ENCODE data around the gene HOXC13. TPM values are rescaled to one million over a fixed set of nuclear protein-coding genes. Genes with fewer than 3 reads are reported as not detected.

HOXC13 gene
- total RNA-seq, 1 experiment from 2014 or later: 0.09 TPM

DNA sequence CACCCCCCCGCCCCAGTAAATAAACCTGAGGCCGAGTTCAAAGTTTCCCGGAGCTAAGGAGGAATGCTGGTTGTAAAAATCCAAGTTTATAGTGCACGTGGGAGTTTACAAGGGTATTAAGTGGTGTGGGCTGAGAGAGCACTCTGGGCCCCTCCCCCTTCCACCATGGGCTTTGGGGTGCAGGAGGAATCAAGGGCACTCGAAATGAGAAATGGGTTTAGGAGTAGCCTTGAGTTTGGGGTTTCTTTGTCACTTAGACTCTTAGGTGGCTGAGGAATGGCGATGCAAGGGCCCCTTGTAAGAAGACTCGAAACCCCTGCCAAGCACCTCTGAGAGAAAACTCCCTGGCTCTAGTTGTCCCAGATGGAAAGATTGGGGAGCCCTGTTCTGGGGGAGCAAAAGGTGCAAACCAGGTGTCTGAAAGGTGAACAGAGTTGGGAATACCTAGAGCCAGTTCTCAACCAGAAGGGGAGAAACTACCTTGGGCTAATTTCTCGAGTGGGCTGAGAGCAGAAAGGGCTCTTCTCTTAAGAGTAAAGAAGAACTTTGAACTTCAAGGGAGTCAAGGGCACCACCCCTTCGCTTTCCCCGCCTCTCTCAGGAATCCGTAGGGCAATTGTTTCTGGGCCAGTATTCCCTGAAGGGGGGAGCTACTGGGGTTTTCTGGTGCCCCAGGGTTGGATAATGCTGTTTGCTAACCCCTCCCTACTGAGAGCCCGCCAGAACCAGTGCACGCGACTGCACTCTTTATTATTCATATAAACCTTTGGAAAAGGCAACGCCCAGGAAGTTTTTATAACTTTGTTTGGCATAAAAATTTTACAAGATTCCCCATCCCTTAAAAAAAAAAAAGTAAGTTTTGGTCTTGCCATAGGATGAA is 40.1 kb downstream of the HOXC13 start (continued):
- TF ChIP-seq, protein P1, sequence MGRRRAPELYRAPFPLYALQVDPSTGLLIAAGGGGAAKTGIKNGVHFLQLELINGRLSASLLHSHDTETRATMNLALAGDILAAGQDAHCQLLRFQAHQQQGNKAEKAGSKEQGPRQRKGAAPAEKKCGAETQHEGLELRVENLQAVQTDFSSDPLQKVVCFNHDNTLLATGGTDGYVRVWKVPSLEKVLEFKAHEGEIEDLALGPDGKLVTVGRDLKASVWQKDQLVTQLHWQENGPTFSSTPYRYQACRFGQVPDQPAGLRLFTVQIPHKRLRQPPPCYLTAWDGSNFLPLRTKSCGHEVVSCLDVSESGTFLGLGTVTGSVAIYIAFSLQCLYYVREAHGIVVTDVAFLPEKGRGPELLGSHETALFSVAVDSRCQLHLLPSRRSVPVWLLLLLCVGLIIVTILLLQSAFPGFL (CRISPR knock-in tag; IDR thresholded peaks at IDR 0.05; ENCODE audit: borderline replicate concordance): no peak
- no peak for TF ChIP-seq NR3C1 (CRISPR knock-in tag; conservative IDR thresholded peaks at IDR 0.05; ENCODE audit: low read depth)

DNA sequence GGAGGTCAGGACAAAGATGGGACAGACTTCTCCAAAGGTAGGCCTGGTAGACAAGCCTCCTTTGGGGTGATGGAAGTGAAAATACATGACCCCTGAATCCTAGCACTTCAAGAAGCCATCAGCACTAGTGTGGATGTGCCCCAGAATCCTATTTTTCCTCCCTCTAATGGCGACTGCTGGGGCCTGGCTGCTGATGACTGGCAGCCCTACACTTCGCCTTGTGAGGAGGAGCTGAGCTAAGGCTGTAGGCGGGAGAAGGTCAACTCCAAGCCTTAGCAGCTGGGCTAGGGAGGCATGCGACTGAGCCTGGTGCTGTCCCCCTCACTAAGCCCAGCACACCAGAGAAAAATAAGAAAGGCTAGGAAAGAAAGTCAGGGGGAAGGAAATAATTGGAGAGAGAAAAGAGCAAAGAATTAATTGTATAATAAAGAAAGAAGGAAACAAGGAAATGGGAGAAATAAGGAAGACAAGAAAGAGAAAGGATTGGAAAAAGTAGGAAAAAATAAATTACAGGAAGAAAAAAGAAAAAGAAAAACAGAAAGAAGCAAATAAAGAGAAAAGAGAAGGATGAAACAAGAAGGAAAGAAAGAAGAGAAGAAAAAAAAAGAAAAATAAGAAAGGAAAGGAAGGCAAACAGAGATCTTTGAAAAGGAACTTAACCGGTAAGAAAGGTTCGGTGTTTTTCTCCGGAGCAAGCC is 41.6 kb downstream of the HOXC13 start:
- Mint-ChIP-seq H3K27ac (no peak overlapping the region), H3K27me3 (ENCODE audit: low read depth) (peaks cover 100% of the 10 kb centered on the region), H3K4me3 (no peak overlapping the region), H3K4me1 (peaks cover 27% of the 10 kb centered on the region), H3K9me3 (no peaks in the 10 kb centered on the region), H3K36me3 (no peaks in the 10 kb centered on the region)
- CTCF ChIA-PET: interaction anchor here (1.1 to 1.5 kb wide), 3 partner anchors 25 to 228 kb away, joined by 3 read pairs; no protein-coding TSS in a partner anchor
- POLR2A ChIA-PET: no interaction called here
- DNase-seq (ENCODE audit: low spot score) (no peak), ATAC-seq (no peak)
- TF ChIP-seq NFATC4 (CRISPR knock-in tag; IDR thresholded peaks at IDR 0.05) (no peak), EMX1 (CRISPR knock-in tag; IDR thresholded peaks at IDR 0.05) (no peak), OVOL2 (CRISPR knock-in tag; IDR thresholded peaks at IDR 0.05; ENCODE audit: borderline replicate concordance) (no peak), GTF2I (CRISPR knock-in tag; conservative IDR thresholded peaks at IDR 0.05) (no peak), ZNF416 (CRISPR knock-in tag; IDR thresholded peaks at IDR 0.05) (no peak), JUN (CRISPR knock-in tag; IDR thresholded peaks at IDR 0.05) (no peak), SOX15 (CRISPR knock-in tag; IDR thresholded peaks at IDR 0.05) (no peak), FOXP1 (CRISPR knock-in tag; IDR thresholded peaks at IDR 0.05; ENCODE audit: borderline replicate concordance) (no peak), GRHL2 (CRISPR knock-in tag; IDR thresholded peaks at IDR 0.05; ENCODE audit: insufficient replicate concordance, severe bottlenecking) (no peak), JAZF1 (CRISPR knock-in tag; IDR thresholded peaks at IDR 0.05) (no peak), ZNF232 (CRISPR knock-in tag; IDR thresholded peaks at IDR 0.05) (no peak)
- TF ChIP-seq, protein P2, sequence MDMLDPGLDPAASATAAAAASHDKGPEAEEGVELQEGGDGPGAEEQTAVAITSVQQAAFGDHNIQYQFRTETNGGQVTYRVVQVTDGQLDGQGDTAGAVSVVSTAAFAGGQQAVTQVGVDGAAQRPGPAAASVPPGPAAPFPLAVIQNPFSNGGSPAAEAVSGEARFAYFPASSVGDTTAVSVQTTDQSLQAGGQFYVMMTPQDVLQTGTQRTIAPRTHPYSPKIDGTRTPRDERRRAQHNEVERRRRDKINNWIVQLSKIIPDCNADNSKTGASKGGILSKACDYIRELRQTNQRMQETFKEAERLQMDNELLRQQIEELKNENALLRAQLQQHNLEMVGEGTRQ (CRISPR knock-in tag; IDR thresholded peaks at IDR 0.05): no peak
- TF ChIP-seq, protein P3, sequence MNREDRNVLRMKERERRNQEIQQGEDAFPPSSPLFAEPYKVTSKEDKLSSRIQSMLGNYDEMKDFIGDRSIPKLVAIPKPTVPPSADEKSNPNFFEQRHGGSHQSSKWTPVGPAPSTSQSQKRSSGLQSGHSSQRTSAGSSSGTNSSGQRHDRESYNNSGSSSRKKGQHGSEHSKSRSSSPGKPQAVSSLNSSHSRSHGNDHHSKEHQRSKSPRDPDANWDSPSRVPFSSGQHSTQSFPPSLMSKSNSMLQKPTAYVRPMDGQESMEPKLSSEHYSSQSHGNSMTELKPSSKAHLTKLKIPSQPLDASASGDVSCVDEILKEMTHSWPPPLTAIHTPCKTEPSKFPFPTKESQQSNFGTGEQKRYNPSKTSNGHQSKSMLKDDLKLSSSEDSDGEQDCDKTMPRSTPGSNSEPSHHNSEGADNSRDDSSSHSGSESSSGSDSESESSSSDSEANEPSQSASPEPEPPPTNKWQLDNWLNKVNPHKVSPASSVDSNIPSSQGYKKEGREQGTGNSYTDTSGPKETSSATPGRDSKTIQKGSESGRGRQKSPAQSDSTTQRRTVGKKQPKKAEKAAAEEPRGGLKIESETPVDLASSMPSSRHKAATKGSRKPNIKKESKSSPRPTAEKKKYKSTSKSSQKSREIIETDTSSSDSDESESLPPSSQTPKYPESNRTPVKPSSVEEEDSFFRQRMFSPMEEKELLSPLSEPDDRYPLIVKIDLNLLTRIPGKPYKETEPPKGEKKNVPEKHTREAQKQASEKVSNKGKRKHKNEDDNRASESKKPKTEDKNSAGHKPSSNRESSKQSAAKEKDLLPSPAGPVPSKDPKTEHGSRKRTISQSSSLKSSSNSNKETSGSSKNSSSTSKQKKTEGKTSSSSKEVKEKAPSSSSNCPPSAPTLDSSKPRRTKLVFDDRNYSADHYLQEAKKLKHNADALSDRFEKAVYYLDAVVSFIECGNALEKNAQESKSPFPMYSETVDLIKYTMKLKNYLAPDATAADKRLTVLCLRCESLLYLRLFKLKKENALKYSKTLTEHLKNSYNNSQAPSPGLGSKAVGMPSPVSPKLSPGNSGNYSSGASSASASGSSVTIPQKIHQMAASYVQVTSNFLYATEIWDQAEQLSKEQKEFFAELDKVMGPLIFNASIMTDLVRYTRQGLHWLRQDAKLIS (CRISPR knock-in tag; IDR thresholded peaks at IDR 0.05; ENCODE audit: borderline replicate concordance): no peak
- TF ChIP-seq, protein P4, sequence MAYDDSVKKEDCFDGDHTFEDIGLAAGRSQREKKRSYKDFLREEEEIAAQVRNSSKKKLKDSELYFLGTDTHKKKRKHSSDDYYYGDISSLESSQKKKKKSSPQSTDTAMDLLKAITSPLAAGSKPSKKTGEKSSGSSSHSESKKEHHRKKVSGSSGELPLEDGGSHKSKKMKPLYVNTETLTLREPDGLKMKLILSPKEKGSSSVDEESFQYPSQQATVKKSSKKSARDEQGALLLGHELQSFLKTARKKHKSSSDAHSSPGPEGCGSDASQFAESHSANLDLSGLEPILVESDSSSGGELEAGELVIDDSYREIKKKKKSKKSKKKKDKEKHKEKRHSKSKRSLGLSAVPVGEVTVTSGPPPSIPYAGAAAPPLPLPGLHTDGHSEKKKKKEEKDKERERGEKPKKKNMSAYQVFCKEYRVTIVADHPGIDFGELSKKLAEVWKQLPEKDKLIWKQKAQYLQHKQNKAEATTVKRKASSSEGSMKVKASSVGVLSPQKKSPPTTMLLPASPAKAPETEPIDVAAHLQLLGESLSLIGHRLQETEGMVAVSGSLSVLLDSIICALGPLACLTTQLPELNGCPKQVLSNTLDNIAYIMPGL (CRISPR knock-in tag; IDR thresholded peaks at IDR 0.05): no peak
- TF ChIP-seq, protein P5, sequence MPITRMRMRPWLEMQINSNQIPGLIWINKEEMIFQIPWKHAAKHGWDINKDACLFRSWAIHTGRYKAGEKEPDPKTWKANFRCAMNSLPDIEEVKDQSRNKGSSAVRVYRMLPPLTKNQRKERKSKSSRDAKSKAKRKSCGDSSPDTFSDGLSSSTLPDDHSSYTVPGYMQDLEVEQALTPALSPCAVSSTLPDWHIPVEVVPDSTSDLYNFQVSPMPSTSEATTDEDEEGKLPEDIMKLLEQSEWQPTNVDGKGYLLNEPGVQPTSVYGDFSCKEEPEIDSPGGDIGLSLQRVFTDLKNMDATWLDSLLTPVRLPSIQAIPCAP (CRISPR knock-in tag; IDR thresholded peaks at IDR 0.05): no peak
- TF ChIP-seq, protein P6, sequence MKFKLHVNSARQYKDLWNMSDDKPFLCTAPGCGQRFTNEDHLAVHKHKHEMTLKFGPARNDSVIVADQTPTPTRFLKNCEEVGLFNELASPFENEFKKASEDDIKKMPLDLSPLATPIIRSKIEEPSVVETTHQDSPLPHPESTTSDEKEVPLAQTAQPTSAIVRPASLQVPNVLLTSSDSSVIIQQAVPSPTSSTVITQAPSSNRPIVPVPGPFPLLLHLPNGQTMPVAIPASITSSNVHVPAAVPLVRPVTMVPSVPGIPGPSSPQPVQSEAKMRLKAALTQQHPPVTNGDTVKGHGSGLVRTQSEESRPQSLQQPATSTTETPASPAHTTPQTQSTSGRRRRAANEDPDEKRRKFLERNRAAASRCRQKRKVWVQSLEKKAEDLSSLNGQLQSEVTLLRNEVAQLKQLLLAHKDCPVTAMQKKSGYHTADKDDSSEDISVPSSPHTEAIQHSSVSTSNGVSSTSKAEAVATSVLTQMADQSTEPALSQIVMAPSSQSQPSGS (CRISPR knock-in tag; IDR thresholded peaks at IDR 0.05; ENCODE audit: borderline replicate concordance, low read depth): no peak
- TF ChIP-seq, protein P7, sequence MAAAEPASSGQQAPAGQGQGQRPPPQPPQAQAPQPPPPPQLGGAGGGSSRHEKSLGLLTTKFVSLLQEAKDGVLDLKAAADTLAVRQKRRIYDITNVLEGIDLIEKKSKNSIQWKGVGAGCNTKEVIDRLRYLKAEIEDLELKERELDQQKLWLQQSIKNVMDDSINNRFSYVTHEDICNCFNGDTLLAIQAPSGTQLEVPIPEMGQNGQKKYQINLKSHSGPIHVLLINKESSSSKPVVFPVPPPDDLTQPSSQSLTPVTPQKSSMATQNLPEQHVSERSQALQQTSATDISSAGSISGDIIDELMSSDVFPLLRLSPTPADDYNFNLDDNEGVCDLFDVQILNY (CRISPR knock-in tag; IDR thresholded peaks at IDR 0.05): no peak
- TF ChIP-seq, protein P8, sequence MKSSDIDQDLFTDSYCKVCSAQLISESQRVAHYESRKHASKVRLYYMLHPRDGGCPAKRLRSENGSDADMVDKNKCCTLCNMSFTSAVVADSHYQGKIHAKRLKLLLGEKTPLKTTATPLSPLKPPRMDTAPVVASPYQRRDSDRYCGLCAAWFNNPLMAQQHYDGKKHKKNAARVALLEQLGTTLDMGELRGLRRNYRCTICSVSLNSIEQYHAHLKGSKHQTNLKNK (CRISPR knock-in tag; IDR thresholded peaks at IDR 0.05): no peak
